Right lung (tissue), 5 donors: ENCODE measurements around the gene DAB1. TPM values are rescaled to one million over a fixed set of nuclear protein-coding genes. Genes with fewer than 3 reads are reported as not detected.

ENCODE experiments used
- DNase-seq, 2 donors: peaks; one replicate each; pipeline ENCODE4 v3.0.0-alpha.2; 2013
- polyA plus RNA-seq, 5 donors: library from polyadenylated mRNA; unstranded; fragments of 120-200 nt; gene quantifications; one replicate each; pipeline versions ENCODE4 v1.2.1 to v1.2.3, GENCODE V29; 2013; ENCODE audit warnings: inconsistent platforms in 1 of 5, low replicate concordance in 1 of 5; ENCODE audit not compliant: insufficient read length in 5 of 5, insufficient read depth in 1 of 5

The DAB1 gene
- polyA plus RNA-seq, 5 donors, result 0.72 to 1.5 (median 0.87) TPM

GRCh38 chr1:57276918-57277317 lies 146.9 kb downstream of the DAB1 start:
- DNase-seq, result no peak

- no peak for DNase-seq
These were observed 151.3 kb downstream of the DAB1 start for GRCh38 chr1:57272601-57273000.

- no peak for DNase-seq
These were observed 151.7 kb downstream of the DAB1 start for GRCh38 chr1:57272150-57272549.

- no peak for DNase-seq
These were observed 152.7 kb downstream of the DAB1 start for GRCh38 chr1:57270927-57271698.

GRCh38 chr1:57269630-57270225 lies 154.1 kb downstream of the DAB1 start:
- DNase-seq, result no peak

- DNase-seq, result no peak
These were observed 158.8 kb downstream of the DAB1 start for GRCh38 chr1:57265104-57265503.

GRCh38 chr1:57262472-57262871 lies 161.4 kb downstream of the DAB1 start:
- DNase-seq, result no peak

GRCh38 chr1:57258557-57259325 lies 165.1 kb downstream of the DAB1 start:
- DNase-seq, result no peak

- no peak for DNase-seq
These were observed 167.9 kb downstream of the DAB1 start for GRCh38 chr1:57255945-57256344.

- DNase-seq, result no peak
These were observed 169.8 kb downstream of the DAB1 start for GRCh38 chr1:57254022-57254421.

- no peak for DNase-seq
These were observed 171.1 kb downstream of the DAB1 start for GRCh38 chr1:57252597-57253294.

- DNase-seq, result no peak
These were observed 173.8 kb downstream of the DAB1 start for GRCh38 chr1:57250021-57250420.

- DNase-seq, result no peak
These were observed 174.3 kb downstream of the DAB1 start for GRCh38 chr1:57249511-57249910.

GRCh38 chr1:57248830-57249229 lies 175.0 kb downstream of the DAB1 start:
- DNase-seq, result no peak

- no peak for DNase-seq
These were observed 185.6 kb downstream of the DAB1 start for GRCh38 chr1:57238233-57238781.

GRCh38 chr1:57235730-57236510 lies 187.9 kb downstream of the DAB1 start:
- DNase-seq, result no peak

GRCh38 chr1:57234459-57234858 lies 189.4 kb downstream of the DAB1 start:
- no peak for DNase-seq

- DNase-seq, result no peak
These were observed 191.4 kb downstream of the DAB1 start for GRCh38 chr1:57232500-57232899.

GRCh38 chr1:57229998-57230397 lies 193.9 kb downstream of the DAB1 start:
- no peak for DNase-seq

- DNase-seq, result no peak
These were observed 194.8 kb downstream of the DAB1 start for GRCh38 chr1:57229076-57229475.

- DNase-seq, result no peak
These were observed 201.1 kb downstream of the DAB1 start for GRCh38 chr1:57222801-57223200.
